Pancreas (tissue), 10 donors: ENCODE measurements around the gene SUSD5. TPM values are rescaled to one million over a fixed set of nuclear protein-coding genes. Genes with fewer than 3 reads are reported as not detected.

Experiments
- ATAC-seq, 4 donors: fragments of 200-7000 bp; cut with Tn5 transposase; one replicate each; pipeline versions ENCODE4 v1.8.0 to v1.9.1; 2020; ENCODE audit warnings: mild to moderate bottlenecking in 4 of 4, moderate library complexity in 4 of 4
- DNase-seq, 6 donors: peaks; one replicate each; pipeline ENCODE4 v3.0.0-alpha.2; 2020
- FAIRE-seq: peaks from 2 replicates; lab custom pipeline; 2012; peaks lifted over from hg19 to GRCh38; lab: Jason Lieb, UNC
- H3K27ac ChIP-seq, 4 donors: fragments of 200-600 bp; sonication (generic); 1 replicate in 3 of 4; 2 replicates in 1 of 4; pipeline versions ENCODE4 v1.5.0 to v1.8.0; 2020
- H3K27me3 ChIP-seq, 4 donors: fragments of 200-600 bp; one replicate each; pipeline ENCODE4 v1.8.0; 2021
- H3K36me3 ChIP-seq, 3 donors: fragments of 200-600 bp; sonication (generic) in 1 of 3; one replicate each; pipeline versions ENCODE4 v1.5.0 to v1.8.0; 2020 to 2021
- H3K4me1 ChIP-seq, 3 donors: fragments of 200-600 bp; one replicate each; pipeline ENCODE4 v1.8.0; 2021
- H3K4me3 ChIP-seq, 4 donors: fragments of 200-600 bp; sonication (generic) in 2 of 4; one replicate each; pipeline versions ENCODE4 v1.5.0 to v1.8.0; 2020 to 2021
- H3K9me3 ChIP-seq, 4 donors: fragments of 200-600 bp; one replicate each; pipeline ENCODE4 v1.8.0; 2021
- CTCF ChIP-seq, 4 donors: fragments of 200-600 bp; sonication (generic) in 3 of 4; IDR thresholded peaks; one replicate each; pipeline versions ENCODE4 v1.5.0 to v1.8.0; 2021; ENCODE audit warnings: antibody characterized with exemption in 4 of 4
- WGBS, 2 donors: extraction: QIAGEN DNeasy Blood & Tissue Kit; methylation state at CpG; one replicate each; pipeline ENCODE4 v1.1.7; 2013; 5-methylcytosine and 5-hydroxymethylcytosine counted together
- intact Hi-C, 3 donors: fragments of 100-400 bp; cut with DNase I; formaldehyde crosslinking; loops; one replicate each; pipeline versions ENCODE4 v1.11.1 to v1.14.2; 2022
- polyA plus RNA-seq, 2 donors: library from polyadenylated mRNA; stranded (reverse); fragments of 200-250 nt; gene quantifications; one replicate each; pipeline ENCODE4 v1.2.3, GENCODE V29; 2013
- total RNA-seq, 6 donors: library from RNA; stranded (reverse); fragmentation: NEBNext Ultra II Directional in 4 of 6; extraction: Animal tissue kit (Norgen Biotek cat#: 25700) in 4 of 6; gene quantifications; one replicate each; pipeline versions ENCODE4 v1.2.1 to v1.2.4, GENCODE V29; 2021 to 2023
- donor health status: healthy with polysubstance abuse.
- donor health status: DM: no; HTN: no; CAD: no; lungs with moderate emphysema.
- donor health status: DM: no; HTN: no; CAD: no.
- donor health status: control.
- donor health status: control.
- donor health status: Bipolar disorder and iron deficiency.
- donor health status: DM: yes; HTN: yes; CAD: no.
- donor health status: DM: no; HTN: no; CAD: no.
- donor health status: DM: no; HTN: no; CAD: no.
- donor health status: DM: yes; HTN: yes; CAD: no.

SUSD5 gene
- total and polyA plus RNA-seq, 8 donors: 0.05 to 0.54 (median 0.21) TPM

- no peaks in the 10 kb centered on the region for H3K9me3 ChIP-seq
- FAIRE-seq (no peak), ATAC-seq (no peak), DNase-seq (no peak)
- no peaks in the 10 kb centered on the region for H3K36me3 ChIP-seq
- H3K4me3 ChIP-seq: no peak overlapping the region
- no peak for TF ChIP-seq CTCF (IDR thresholded peaks at IDR 0.05)
- H3K27ac ChIP-seq: no peak overlapping the region
- no peaks in the 10 kb centered on the region for H3K4me1 ChIP-seq
- H3K27me3 ChIP-seq: no peaks in the 10 kb centered on the region
- intact Hi-C loops: no loop called here
- 62 to 66% methylated on average over 3 of the region's 3 CpGs for WGBS, 2 donors
These were observed 113.2 kb downstream of the SUSD5 start for GRCh38 chr3:33105341-33105948.

- no peaks in the 10 kb centered on the region for H3K36me3 ChIP-seq
- H3K4me1 ChIP-seq: no peaks in the 10 kb centered on the region
- TF ChIP-seq CTCF (IDR thresholded peaks at IDR 0.05): no peak
- H3K9me3 ChIP-seq: no peaks in the 10 kb centered on the region
- no peak overlapping the region for H3K4me3 ChIP-seq
- WGBS, 2 donors: 71 to 83% methylated on average over 3 of the region's 3 CpGs
- no peak overlapping the region for H3K27ac ChIP-seq
- no peaks in the 10 kb centered on the region for H3K27me3 ChIP-seq
- intact Hi-C loops: no loop called here
- ATAC-seq (no peak), DNase-seq (no peak), FAIRE-seq (no peak)
These were observed 113.8 kb downstream of the SUSD5 start for GRCh38 chr3:33104803-33105202.

GRCh38 chr3:33103480-33103879 is 115.1 kb downstream of the SUSD5 start:
- H3K27me3 ChIP-seq: no peaks in the 10 kb centered on the region
- 71 to 84% methylated on average over 3 of the region's 3 CpGs for WGBS, 2 donors
- intact Hi-C loops: no loop called here
- H3K4me1 ChIP-seq: no peaks in the 10 kb centered on the region
- FAIRE-seq (no peak), DNase-seq (no peak), ATAC-seq (no peak)
- H3K4me3 ChIP-seq: no peak overlapping the region
- H3K9me3 ChIP-seq: no peaks in the 10 kb centered on the region
- H3K36me3 ChIP-seq: no peaks in the 10 kb centered on the region
- no peak overlapping the region for H3K27ac ChIP-seq
- TF ChIP-seq CTCF (IDR thresholded peaks at IDR 0.05): no peak

- TF ChIP-seq CTCF (IDR thresholded peaks at IDR 0.05): no peak
- intact Hi-C loops: no loop called here
These were observed 115.6 kb downstream of the SUSD5 start for GRCh38 chr3:33103034-33103433.

GRCh38 chr3:33100229-33100628 is 118.4 kb downstream of the SUSD5 start:
- WGBS, 2 donors: 55 to 59% methylated on average over 2 of the region's 2 CpGs
- ATAC-seq: no peak

More at GRCh38 chr3:33103034-33103433, 115.6 kb downstream of the SUSD5 start:
- H3K4me1 ChIP-seq: peaks cover 0 to under 1% (median 0%) of the 10 kb centered on the region in 3 donors
- H3K27ac ChIP-seq: no peak overlapping the region
- WGBS, 2 donors: 92 to 99% methylated on average over 3 of the region's 3 CpGs
- H3K36me3 ChIP-seq: no peaks in the 10 kb centered on the region
- no peak for ATAC-seq
- FAIRE-seq: no peak
- DNase-seq: no peak
- no peaks in the 10 kb centered on the region for H3K27me3 ChIP-seq
- H3K4me3 ChIP-seq: no peak overlapping the region
- no peaks in the 10 kb centered on the region for H3K9me3 ChIP-seq

More at GRCh38 chr3:33100229-33100628, 118.4 kb downstream of the SUSD5 start:
- Histone ChIP-seq H3K4me1 (peaks cover 0 to 2% (median 2%) of the 10 kb centered on the region in 3 donors), H3K27ac (no peak overlapping the region), H3K27me3 (no peaks in the 10 kb centered on the region), H3K36me3 (no peaks in the 10 kb centered on the region), H3K4me3 (no peak overlapping the region), H3K9me3 (no peaks in the 10 kb centered on the region)
- DNase-seq: no peak
- intact Hi-C loops: no loop called here
- no peak for TF ChIP-seq CTCF (IDR thresholded peaks at IDR 0.05)
- FAIRE-seq: no peak
